Esophagus squamous epithelium (tissue), 5 donors: ENCODE measurements around the gene OR8B3. TPM values are rescaled to one million over a fixed set of nuclear protein-coding genes. Genes with fewer than 3 reads are reported as not detected.

ENCODE experiments used
- DNase-seq: peaks from one replicate; lab custom pipeline; 2025; lab: John Stamatoyannopoulos, UW
- H3K27ac ChIP-seq, 4 donors: fragments of 200-600 bp; sonication (generic); one replicate each; pipeline ENCODE4 v1.5.1; 2016 to 2019; ENCODE audit warnings: mild to moderate bottlenecking in 1 of 4
- H3K27me3 ChIP-seq, 4 donors: fragments of 200-600 bp; sonication (generic); 1 replicate in 3 of 4; 2 replicates in 1 of 4; pipeline versions ENCODE4 v1.5.1 to v1.6.0; 2017 to 2021; ENCODE audit warnings: antibody characterized with exemption in 1 of 4
- H3K36me3 ChIP-seq, 3 donors: fragments of 200-600 bp; sonication (generic); one replicate each; pipeline ENCODE4 v1.5.1; 2016 to 2019
- H3K4me1 ChIP-seq, 3 donors: fragments of 200-600 bp; sonication (generic); one replicate each; pipeline ENCODE4 v1.5.1; 2017 to 2019
- H3K4me3 ChIP-seq, 4 donors: fragments of 200-600 bp; sonication (generic); 1 replicate in 3 of 4; 2 replicates in 1 of 4; pipeline ENCODE4 v1.5.1; 2016 to 2019; ENCODE audit warnings: mild to moderate bottlenecking in 2 of 4, moderate library complexity in 1 of 4
- H3K9me3 ChIP-seq, 3 donors: fragments of 200-600 bp; sonication (generic); one replicate each; pipeline ENCODE4 v1.5.1; 2016 to 2019
- CTCF ChIP-seq, 6 experiments: fragments of 450-650 bp in 4 of 6; fragments of 200-600 bp in 2 of 6; sonication (generic) in 2 of 6; IDR thresholded peaks; one replicate each; pipeline ENCODE4 v1.5.1; 2016 to 2019; ENCODE audit warnings: antibody characterized with exemption in 6 of 6, mild to moderate bottlenecking in 4 of 6, moderate library complexity in 4 of 6
- POLR2A ChIP-seq, 4 donors: fragments of 450-650 bp; IDR thresholded peaks; one replicate each; pipeline ENCODE4 v1.6.1; 2017; ENCODE audit warnings: antibody characterized with exemption in 4 of 4, mild to moderate bottlenecking in 4 of 4, moderate library complexity in 3 of 4
- WGBS, 2 donors: methylation state at CpG; one replicate each; pipeline ENCODE4 v1.1.5; 2018; 5-methylcytosine and 5-hydroxymethylcytosine counted together
- intact Hi-C: fragments of 100-400 bp; cut with DNase I; formaldehyde crosslinking; loops from one replicate; pipeline ENCODE4 v1.15.0; 2022
- total RNA-seq, 4 donors: library from RNA; depleted of rRNA; stranded (reverse); fragments of >200 nt; gene quantifications; one replicate each; pipeline ENCODE4 v1.1.0, GENCODE V29; 2016
- donor health status: DM: yes; HTN: yes; CAD: no.

OR8B3 gene
- total RNA-seq, 4 donors from 2014 or later = not detected

GRCh38 chr11:124441519-124441918, 42.7 kb upstream of the OR8B3 start:
- H3K9me3 ChIP-seq = no peaks in the 10 kb centered on the region
- no peak overlapping the region for H3K27ac ChIP-seq
- intact Hi-C loops = no loop called here
- H3K27me3 ChIP-seq = no peaks in the 10 kb centered on the region
- H3K4me1 ChIP-seq = no peaks in the 10 kb centered on the region
- TF ChIP-seq CTCF (IDR thresholded peaks at IDR 0.05) (no peak), POLR2A (IDR thresholded peaks at IDR 0.05) (no peak)
- H3K4me3 ChIP-seq = no peak overlapping the region
- WGBS, 2 donors = 71 to 72% methylated on average over 1 to 5 of the region's 7 CpGs
- H3K36me3 ChIP-seq = no peaks in the 10 kb centered on the region
- no peak for DNase-seq

GRCh38 chr11:124441081-124441480, 42.3 kb upstream of the OR8B3 start:
- no peak for DNase-seq
- Histone ChIP-seq H3K4me3 (no peak overlapping the region), H3K4me1 (no peaks in the 10 kb centered on the region), H3K27ac (no peak overlapping the region), H3K36me3 (no peaks in the 10 kb centered on the region), H3K9me3 (no peaks in the 10 kb centered on the region), H3K27me3 (no peaks in the 10 kb centered on the region)
- intact Hi-C loops = no loop called here
- no peak for TF ChIP-seq CTCF (IDR thresholded peaks at IDR 0.05)
- TF ChIP-seq POLR2A (IDR thresholded peaks at IDR 0.05) = no peak
- 67 to 92% methylated on average over 2 to 5 of the region's 5 CpGs for WGBS, 2 donors

- WGBS, 2 donors = 51 to 69% methylated on average over 4 of the region's 4 CpGs
Observed at GRCh38 chr11:124440608-124441007, 41.8 kb upstream of the OR8B3 start.

GRCh38 chr11:124434699-124435098, 35.9 kb upstream of the OR8B3 start:
- H3K4me3 ChIP-seq = no peak overlapping the region
- H3K27me3 ChIP-seq = no peaks in the 10 kb centered on the region
- TF ChIP-seq CTCF (IDR thresholded peaks at IDR 0.05) (no peak), POLR2A (IDR thresholded peaks at IDR 0.05) (no peak)
- DNase-seq = no peak
- 77 to 94% methylated on average over 2 of the region's 2 CpGs for WGBS, 2 donors
- no peaks in the 10 kb centered on the region for H3K9me3 ChIP-seq
- H3K4me1 ChIP-seq = no peaks in the 10 kb centered on the region
- intact Hi-C loops = no loop called here
- H3K36me3 ChIP-seq = no peaks in the 10 kb centered on the region
- no peak overlapping the region for H3K27ac ChIP-seq

More at GRCh38 chr11:124440608-124441007, 41.8 kb upstream of the OR8B3 start:
- H3K27ac ChIP-seq = no peak overlapping the region
- intact Hi-C loops = no loop called here
- H3K36me3 ChIP-seq = no peaks in the 10 kb centered on the region
- H3K27me3 ChIP-seq = no peaks in the 10 kb centered on the region
- TF ChIP-seq CTCF (IDR thresholded peaks at IDR 0.05) (no peak), POLR2A (IDR thresholded peaks at IDR 0.05) (no peak)
- no peaks in the 10 kb centered on the region for H3K9me3 ChIP-seq
- H3K4me1 ChIP-seq = no peaks in the 10 kb centered on the region
- H3K4me3 ChIP-seq = no peak overlapping the region
- DNase-seq = no peak

- H3K4me1 ChIP-seq = no peaks in the 10 kb centered on the region
- no peaks in the 10 kb centered on the region for H3K36me3 ChIP-seq
- no peak for DNase-seq
- H3K27ac ChIP-seq = no peak overlapping the region
- intact Hi-C loops = loop anchor here (10.0 kb wide), 1 partner anchor 155 kb away; no protein-coding TSS in a partner anchor
- WGBS, 2 donors = 59 to 67% methylated on average over 2 of the region's 2 CpGs
- H3K27me3 ChIP-seq = no peaks in the 10 kb centered on the region
- H3K9me3 ChIP-seq = no peaks in the 10 kb centered on the region
- TF ChIP-seq POLR2A (IDR thresholded peaks at IDR 0.05) (no peak), CTCF (IDR thresholded peaks at IDR 0.05) (no peak)
- no peak overlapping the region for H3K4me3 ChIP-seq
Observed at GRCh38 chr11:124429599-124429998, 30.8 kb upstream of the OR8B3 start.
